GM21423 (cell line): ENCODE results near the gene KRIT1.
"Not testable (repeated sequence)": the region's sequence is repeated elsewhere in the genome, so short reads cannot be mapped to it uniquely, and the experiment has no call there.

Source experiments
- ATAC-seq: cut with Tn5 transposase; IDR thresholded peaks from one replicate; pipeline ENCODE4 v1.9.1; 2021; ENCODE audit warnings: mild to moderate bottlenecking, moderate library complexity; ENCODE audit not compliant: unreplicated experiment

Gene KRIT1

DNA sequence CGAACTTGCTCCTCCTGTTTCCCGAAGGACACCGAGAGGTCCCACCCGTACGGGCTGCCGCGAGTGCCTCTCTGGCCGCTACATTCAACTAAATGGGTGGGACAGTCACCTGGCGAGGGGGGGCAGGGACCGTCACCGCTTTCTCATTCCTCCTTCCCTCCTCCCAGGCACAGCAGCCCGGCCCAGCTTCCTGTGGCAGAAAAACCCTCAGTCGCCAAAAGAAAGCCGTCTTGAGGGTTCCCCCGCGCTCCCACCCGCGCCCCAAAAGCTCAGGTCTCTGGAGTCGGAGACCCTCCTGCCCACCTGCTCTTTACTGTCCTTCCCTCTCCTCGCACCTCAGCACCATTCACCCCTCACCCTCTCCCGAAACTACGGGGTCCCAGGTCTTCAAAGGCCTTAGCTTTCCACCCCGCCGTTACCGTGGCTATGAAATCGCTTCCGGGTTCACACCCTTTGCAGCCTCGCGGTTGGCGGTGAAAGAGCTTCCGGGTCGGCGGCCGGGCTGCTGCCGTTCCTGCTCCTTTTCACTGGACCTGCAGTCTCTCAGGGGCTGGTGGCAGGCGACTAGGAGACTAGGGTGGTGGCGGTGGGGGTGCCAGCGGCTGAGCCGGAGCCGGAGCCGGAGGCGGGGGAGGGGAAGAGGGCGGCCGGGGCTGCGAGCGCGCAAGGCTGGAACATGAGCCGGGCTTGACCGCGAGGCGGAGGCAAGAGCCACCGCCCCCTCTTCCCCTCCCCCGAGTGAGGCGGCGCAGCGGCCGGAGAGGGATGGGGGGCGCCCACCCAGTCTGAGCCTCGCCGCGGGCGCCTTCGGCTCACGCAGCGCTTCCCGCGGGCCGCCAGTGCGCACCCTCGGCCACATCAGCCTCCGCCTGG is at the start of gene KRIT1, which contains the start of gene ANKIB1:
Gene KRIT1, minus strand, starts transcription at position 428 of the 873 bp plus-strand sequence. CDS start 3,779 bp downstream, outside the sequence.
Gene ANKIB1, plus strand, starts transcription at position 488 of the 873 bp plus-strand sequence. CDS start 49,005 bp downstream, outside the sequence.
- peak; percentile 73 for ATAC-seq

DNA sequence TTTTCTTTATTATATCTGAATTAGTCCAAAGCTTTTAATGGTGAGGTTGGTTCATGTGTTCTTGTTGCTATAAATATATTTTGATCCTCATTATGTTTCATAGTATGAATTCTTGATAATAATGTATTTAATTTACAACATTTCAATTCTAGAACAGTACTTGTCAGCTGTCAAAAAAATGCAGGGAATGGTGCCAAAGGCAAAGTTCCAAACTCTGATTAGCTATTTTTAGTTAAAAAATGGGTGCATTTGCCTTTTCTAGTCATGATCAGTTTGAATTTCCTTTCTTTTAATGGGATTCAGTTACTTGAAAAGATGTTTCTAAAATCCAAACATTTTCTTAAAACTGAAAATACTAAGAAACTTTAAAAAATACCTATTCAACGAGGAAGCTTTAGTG is 49.7 kb upstream of the KRIT1 start:
- ATAC-seq = no peak

DNA sequence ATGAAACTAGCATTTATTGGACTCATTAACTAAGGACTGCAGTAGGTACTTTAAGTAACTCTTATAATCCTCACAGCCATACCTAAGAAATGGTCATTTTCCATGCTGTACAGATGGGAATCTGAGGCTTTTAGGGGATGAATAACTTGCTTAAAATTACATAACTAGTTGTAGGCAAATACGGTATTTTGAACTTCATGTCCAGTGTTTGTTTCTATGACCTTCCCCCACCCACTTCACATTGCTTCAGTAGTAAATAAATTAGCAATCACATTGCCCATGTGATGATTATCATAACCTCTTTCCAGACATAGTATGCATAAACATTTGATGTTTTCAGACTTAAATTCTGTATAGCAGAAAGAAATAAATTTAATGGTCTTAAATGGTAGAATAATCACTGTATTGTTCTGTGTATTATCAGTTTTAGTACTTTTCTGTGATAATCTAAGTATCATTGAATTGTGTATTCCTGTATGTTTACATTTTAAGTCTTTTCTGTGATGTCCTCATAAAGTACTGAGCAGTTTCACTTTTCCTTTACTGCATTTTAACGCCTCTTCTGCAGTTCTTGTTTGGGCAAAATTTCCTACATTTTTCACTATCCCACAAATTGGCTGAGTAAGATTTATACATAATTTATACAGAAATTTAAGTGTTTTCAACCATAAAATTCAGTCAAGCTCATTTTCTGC is 48.3 kb upstream of the KRIT1 start:
- ATAC-seq = no peak

DNA sequence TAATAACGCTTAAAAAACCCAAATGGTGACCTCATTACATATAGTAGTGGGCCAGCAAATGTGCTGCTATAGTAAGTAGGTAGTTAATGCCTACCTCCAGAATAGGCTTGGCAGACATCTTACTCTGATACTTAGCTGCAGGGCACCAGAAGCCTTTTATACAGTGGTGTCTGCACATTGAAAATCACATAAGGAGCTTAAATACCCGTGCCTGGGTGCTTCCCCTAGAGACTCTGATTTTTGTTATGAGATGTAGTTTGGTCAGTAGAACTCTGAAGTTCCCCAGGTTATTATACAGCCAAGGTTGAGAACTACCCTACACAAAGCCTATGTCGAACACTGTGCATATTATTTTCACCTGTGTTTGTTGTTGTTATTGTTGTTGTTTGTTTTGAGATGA is 47.3 kb upstream of the KRIT1 start:
- no peak for ATAC-seq

DNA sequence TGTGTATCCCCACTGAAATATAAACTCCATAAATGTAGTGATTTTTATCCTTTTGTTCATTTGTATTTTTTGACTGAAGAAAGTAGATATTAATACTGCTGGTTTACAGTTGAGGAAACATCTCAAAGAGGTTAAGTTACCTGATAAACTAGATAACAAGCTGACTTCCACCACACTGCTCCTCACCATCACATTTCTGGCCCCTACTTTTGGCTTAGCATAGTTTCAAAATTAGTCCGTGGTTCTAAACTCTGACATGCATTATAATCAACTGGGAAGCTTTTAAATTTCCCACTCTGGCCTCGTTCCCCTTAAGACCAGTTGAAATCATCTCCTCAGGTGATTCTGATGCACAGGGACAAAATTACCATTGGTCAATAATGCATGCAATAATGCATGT is 43.6 kb upstream of the KRIT1 start:
- no peak for ATAC-seq

DNA sequence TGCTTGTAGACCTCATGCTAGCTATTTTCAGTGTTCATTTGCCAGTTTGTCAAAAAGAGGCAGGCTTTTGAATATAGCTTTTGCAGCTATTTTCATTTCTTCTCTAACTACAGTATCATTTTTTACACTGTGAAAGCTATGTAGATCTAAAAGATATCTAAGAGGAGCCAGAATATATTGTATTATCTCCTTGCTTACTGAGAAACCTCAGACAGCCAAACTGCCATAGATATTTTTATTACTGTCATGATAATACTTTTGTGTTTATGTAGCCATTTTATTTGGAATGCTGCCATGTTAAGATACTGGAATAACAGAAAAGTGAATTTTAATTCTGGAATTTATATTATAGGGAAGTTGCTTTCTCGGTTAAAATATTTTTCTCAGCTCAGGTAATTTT is 37.2 kb upstream of the KRIT1 start:
- no peak for ATAC-seq

DNA sequence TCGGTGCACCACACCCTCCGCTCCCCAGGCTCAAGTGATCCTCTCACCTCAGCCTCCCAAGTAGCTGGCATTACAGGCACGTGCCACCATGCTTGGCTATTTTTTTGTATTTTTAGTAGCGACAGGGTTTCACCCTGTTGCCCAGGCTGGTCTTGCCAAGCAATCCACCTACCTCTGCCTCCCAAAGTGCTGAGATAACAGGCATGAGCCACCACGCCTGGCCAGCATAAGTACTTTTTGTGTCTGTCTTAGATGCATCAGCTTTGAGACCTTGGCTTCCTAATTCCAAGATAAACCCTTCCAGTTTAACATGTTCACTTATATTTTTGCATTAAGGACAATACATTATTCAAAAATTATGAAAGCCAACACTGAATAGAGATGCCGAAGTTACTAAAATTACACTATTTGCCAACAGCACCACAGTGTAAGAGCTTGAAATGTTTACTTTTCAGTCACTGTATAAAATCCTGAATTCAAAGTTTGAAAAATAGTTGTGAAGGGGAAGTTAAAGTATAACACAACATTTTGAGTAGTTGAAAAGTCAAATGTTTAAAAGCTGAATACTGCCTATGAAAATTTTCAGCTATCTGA is 36.6 kb upstream of the KRIT1 start:
- ATAC-seq = no peak

DNA sequence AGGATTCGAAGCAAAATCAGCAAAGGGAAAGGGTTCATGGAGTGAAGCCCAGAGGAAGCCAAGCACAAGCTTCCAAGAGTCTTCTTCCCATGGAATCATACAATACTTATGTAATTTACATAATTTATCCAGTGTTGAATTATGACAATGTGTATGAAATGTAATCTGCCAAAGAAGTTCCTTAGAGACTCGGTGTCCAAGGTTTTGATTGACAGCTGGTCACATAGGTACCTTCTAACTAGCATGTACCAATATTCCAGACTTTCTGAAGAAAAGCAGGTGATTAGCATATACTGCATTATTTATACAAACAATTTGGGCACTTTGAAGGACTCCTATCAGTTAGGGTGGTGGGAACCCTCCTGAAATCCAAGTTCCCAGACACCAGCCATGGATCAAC is 35.3 kb upstream of the KRIT1 start:
- ATAC-seq = no peak

DNA sequence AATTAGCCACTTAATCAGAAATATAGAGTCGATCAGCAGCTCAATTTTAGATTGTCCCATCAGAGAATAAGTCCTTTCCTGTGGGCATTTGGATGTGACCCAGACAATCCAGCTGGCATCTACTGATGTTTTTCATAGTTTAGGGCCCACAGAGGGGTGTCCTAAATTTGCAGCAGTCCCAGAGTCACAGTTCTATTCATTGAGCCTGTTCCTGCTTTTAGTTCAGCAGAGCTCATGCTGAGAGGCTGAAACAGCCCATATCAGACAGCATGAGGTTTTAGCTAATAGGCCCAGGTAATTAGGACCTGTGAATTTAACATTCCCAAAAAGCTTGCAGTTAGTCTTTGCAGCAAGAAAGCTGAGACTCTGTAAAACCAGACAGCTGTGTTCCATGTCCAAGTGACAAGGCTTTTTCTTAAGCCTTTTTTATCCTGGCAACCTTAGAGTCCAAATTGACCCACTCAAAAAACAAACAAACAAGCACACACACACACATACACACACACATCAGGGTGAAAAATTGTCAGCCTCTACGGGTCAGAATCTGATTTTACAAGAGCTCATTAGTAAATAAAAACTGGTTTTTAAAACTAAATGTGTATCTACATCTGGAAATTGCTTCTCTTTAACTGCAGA is 33.8 kb upstream of the KRIT1 start:
- no peak for ATAC-seq

DNA sequence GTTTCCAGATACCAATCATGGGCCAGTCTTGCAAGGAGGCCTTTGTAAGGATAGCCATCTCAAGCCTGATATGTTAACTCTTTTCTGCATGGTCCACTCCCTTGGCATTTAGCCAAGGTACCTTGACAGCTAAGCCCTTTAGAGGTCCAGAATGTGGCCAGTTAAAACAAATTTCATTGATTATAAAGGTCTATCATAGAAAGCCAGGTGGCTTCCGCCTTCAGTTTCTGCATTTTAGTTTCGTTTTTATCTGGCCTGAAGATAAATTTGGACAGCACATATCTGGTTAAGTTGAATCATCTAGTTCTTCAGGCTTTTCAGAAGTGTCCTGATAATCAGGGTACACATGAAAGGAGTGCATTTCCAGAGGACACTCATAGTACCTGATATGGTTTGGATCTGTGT is 30.7 kb upstream of the KRIT1 start:
- peak; percentile 76 for ATAC-seq

DNA sequence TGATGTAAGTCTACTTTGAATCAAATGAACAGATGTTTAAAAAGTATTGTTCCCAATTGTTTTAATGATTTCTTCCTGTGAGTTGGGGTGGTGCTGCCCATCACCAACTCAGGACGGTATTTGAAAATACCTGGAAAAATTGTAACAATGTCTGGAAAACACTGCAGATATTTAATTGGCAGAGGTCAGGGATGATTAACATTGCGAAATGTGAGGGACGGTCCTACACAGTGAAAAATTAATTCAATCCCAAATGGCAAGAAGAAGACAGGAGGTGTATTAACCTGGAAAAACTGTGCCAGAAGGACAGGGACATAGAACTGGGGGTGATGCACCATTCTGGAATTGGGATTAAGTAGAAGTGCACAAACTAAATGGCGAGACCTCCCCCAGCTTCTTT is 29.6 kb upstream of the KRIT1 start:
- no peak for ATAC-seq

DNA sequence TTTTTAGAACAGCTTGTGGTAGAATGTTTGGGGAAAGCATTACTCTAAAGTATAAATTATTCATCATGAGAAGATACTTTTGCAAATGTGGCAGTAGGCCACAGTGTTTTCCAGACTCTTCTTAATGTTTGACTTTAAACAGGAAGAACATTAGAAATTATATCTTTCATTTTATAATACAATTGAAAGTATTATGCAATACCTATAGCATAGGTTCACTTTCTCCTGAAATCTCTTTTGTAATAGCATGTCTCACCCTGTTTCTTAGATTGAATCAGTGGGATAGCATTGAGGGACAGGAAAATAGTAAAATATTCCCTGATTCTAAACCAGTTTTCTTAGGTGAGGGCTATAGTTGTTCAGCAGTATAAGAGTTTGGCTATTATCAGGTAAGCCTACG is 23.2 kb upstream of the KRIT1 start:
- ATAC-seq = no peak

DNA sequence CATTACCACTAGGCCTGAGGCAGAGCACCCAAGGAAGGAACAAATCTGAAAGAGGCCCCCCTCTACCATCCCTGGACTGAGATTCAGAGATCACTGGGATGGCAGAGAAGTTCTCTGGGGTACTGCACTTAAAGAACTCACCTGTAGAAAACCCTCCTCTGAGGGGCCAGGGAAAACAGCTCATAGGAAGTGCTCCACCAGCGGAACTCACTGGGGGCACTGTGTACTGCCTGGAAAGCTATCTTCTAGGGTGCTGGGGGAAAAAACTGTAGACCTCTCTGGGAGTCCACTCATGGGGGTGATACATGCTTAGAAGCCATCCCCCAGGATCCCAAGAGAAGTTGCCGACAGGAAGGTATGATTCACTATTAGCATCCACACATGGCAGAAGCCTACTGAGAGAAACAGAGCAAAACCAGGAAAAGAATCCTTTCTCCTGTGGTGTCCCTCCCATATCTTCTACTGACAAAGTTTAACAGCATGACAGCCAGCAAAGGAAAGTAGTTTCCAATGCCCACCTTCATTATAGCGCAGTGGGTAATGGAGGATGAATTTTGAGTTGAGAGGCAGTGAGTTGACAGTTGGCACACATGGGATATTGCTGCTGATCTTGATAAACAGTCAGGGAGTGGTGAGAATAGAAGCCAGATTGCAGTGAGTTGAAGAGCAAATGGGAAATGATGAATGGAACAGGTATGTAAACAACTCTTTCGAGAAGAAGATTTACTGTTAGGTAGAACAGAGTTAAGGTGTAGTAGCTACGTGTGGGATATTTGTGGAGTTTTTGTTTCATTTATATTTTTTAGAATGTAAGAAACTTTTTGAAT is 20.9 kb upstream of the KRIT1 start:
- no peak for ATAC-seq

DNA sequence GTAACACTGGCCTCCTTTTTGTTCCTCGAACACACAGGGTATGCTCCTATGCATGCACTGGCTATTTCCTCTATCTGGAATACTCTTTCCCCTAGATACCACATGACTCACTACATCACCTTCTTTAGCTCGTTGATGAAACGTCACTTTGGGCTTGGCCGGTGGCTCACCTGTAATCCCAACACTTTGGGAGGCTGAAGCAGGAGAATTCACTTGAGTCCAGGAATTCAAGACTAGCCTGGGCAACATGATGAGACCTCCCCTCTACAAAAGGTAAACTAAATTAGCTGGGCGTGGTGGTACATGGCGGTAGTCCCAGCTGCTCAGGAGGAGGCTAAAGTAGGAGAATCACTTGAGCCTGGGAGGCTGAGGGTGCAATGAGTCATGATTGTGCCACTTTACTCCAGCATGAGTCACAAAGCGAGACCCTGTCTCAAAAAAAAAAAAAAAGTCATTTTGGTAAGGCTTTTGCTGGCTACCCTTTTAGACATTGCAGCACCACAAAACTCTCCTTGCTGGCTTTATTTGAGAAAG is 14.6 kb upstream of the KRIT1 start:
- ATAC-seq = no peak

DNA sequence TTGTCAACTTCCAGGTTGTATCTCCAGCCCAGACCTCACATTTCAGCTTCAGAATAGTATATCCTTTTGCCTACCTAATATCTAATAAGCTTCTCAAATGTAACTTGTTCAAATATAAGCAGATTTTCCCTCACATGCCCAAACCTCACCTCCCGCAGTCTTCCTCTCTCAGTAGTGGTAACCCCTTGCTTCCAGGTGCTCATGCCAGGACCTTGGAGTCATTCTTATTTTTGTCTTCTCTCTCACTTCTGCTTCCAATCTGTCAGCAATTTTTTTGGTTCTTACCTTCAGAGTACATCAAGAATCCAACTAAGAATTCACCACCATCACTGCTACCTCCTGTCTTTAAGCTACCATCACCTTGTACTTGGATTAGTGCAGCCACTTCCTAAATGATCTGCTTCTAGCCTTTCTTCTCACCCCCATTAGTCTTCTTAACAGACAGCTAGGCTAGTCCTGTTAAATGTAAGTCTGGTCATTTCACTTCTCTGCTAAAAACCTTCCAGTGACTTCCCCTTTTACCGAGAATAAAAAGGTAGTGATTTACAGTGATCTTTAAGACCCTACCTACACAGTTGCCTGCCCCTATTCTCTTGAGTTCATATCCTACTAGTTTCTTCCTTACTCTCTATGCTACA is 14.0 kb upstream of the KRIT1 start:
- ATAC-seq = no peak

DNA sequence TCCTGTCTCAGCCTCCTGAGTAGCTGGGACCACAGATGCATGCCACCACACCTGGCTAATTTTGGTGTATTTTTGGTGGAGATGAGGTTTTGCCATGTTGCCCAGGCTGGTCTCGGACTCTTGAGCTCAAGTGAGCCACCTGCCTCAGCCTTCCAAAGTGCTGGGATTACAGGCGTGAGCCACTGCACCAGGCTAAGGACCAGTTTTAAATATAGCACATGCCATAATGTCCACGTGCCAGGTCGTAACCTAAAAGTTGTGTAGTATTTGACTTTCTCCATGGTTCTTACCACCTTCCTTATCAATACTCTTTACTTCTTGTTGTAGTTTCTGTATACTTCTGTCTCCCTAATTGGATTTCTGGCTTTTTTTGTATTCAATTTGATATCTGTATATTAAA is 13.3 kb upstream of the KRIT1 start:
- ATAC-seq = no peak

DNA sequence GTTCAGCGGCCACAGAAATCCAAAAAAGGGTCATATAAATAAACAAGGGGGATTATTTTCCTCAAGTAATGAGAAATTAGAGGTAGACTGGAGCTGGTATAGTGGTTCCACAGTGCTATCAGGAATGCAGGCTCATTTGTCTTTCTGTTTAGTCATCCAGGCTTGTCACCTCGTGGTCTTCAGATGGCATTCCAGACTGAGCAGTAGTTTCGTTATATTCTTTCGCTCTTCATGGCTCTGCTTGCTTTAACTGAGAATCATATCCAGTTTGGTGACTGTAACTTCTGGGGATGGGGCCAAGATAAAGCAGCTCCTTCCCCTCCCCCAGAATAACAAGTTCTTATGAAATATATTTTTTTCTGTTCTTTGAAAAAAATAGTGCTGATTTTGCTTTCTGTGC is 9.6 kb upstream of the KRIT1 start:
- no peak for ATAC-seq

DNA sequence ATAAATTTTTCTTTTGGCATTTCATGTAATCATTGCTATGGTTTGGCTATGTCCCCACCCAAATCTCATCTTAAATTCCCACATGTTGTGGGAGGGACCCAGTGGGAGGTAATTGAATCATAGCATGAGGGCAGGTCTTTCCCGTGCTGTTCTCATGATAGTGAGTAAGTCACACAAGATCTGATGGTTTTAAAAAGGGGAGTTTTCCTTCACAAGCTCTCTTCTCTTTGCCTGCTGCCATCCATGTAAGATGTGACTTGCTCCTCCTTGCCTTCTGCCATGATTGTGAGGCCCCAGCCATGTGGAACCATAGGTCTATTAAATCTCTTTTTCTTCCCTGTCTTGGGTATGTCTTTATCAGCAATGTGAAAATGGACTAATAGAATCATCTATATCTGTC is 9.1 kb upstream of the KRIT1 start:
- ATAC-seq = not testable (repeated sequence)

DNA sequence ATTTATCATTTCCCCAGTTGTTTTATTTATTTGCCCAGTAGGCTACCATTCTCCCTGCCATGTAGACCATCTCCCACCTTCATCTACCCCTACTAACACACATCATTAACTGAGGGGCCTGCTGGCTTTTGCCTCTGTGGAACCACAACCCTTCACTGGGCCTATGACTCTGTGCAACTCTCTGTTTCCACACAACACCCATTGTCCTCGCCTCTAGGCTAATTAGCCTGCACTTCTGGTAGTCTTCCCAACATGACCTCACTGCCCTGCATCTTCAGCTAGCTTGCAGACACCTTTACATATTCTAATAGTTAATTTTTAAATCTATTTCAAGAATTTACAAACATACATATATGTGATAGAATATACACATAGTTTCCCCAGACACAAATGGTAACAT is 7.5 kb upstream of the KRIT1 start:
- ATAC-seq = no peak

DNA sequence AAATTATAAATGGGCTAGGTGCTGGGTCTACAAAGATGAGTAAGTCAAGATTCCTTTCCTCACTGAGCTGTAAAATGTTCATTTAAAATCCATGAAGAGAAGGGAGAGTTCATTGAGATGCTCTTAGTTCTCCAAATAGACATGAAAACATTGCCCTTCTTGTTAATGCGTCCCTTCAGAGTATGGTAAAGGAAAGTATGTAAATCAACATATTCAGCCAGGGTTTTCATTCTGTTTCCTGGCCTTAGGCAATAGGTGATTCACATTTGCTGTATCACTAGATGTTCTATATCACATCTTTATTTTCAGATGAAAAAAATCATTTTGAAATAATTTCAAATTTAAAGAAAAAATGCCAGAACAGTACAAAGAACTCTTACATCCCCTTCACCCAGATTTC is 5.5 kb upstream of the KRIT1 start:
- no peak for ATAC-seq
